Measurements from ENCODE around the gene FBXW8.

The FBXW8 gene

DNA sequence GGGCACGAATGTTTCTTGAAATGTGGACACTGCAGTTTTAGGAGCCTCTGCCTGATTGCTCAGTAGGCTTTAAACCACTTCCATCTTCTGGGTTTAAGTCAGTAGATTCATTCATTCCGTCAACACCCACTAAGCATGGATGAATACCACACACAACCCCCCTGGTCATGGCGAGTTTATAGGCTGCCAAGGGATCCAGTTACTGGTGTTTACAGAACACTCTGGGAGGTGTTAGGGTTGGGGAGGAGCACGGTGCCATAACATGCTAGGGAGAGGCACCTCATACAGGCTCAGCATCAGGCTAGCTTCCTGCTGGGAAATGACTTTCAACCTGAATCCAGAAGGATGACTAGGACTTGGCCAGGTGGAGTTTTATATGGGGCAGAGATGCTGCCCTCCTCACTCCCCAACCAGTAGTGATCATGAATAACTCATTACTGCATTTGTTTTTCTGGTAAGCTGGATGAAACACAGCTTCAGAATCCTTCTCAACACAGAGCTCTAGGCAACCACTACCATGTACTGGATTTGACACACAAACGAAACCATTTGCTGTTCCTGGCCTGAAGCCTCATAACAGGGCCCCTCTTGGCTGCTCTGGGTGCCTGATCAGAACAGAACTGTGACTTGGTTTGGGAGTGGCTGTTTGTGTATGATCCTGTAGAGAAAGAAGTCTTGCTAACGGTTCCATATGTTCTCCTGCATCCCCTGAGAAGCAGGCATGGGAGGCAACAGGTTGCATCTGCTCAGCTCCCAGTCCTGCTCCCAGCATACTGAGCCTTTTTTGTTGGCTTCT is 47.9 kb downstream of the FBXW8 start:
- H3K27me3 ChIP-seq (ENCODE audit: control insufficient read depth, low read length) = no peaks in the 10 kb centered on the region
- H3K4me2 ChIP-seq (ENCODE audit: low read length) = no peak overlapping the region
- no peaks in the 10 kb centered on the region for H3K9me3 ChIP-seq (ENCODE audit: control insufficient read depth, insufficient read depth, low read length)
- TF ChIP-seq, protein P1, sequence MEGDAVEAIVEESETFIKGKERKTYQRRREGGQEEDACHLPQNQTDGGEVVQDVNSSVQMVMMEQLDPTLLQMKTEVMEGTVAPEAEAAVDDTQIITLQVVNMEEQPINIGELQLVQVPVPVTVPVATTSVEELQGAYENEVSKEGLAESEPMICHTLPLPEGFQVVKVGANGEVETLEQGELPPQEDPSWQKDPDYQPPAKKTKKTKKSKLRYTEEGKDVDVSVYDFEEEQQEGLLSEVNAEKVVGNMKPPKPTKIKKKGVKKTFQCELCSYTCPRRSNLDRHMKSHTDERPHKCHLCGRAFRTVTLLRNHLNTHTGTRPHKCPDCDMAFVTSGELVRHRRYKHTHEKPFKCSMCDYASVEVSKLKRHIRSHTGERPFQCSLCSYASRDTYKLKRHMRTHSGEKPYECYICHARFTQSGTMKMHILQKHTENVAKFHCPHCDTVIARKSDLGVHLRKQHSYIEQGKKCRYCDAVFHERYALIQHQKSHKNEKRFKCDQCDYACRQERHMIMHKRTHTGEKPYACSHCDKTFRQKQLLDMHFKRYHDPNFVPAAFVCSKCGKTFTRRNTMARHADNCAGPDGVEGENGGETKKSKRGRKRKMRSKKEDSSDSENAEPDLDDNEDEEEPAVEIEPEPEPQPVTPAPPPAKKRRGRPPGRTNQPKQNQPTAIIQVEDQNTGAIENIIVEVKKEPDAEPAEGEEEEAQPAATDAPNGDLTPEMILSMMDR (IDR thresholded peaks at IDR 0.05; ENCODE audit: low read depth, low read length, poor library complexity, severe bottlenecking) = no peak
- no peak for TF ChIP-seq EZH2phosphoT487 (IDR thresholded peaks at IDR 0.05; ENCODE audit: borderline replicate concordance, low read length)
- H3K27ac ChIP-seq (ENCODE audit: low read depth, low read length) = no peak overlapping the region
- H3K36me3 ChIP-seq (ENCODE audit: control insufficient read depth, low read length) = peaks cover 10% of the 10 kb centered on the region; the same call in 1 of the 2 replicates
- no peaks in the 10 kb centered on the region for H3K9me2 ChIP-seq (replicated peaks; ENCODE audit: control insufficient read depth, low read length)
- H4K20me1 ChIP-seq (ENCODE audit: control insufficient read depth, insufficient read depth, low read depth, low read length) = no peaks in the 10 kb centered on the region
- H3F3A ChIP-seq (ENCODE audit: control insufficient read depth, insufficient read depth) = no peaks in the 10 kb centered on the region
- H3K79me2 ChIP-seq (ENCODE audit: control insufficient read depth, low read length) = peaks cover 5% of the 10 kb centered on the region; the same call in 1 of the 2 replicates
- peaks cover 39% of the 10 kb centered on the region for H3K4me1 ChIP-seq (ENCODE audit: control insufficient read depth, low read length)
- no peak overlapping the region for H3K4me3 ChIP-seq (ENCODE audit: low read length)

DNA sequence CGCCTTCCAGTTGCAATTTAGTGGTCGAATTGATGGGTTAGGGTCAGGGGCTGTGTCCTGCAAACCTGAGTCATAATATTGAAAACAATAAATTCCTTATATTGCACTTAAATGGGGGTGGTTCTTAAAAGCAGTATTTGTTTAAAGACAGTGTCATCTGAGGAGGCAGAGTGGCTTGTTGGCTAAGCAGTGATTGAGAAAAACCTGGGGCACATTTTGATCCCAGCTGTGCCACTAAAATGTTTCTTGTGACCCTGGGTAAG is 48.4 kb downstream of the FBXW8 start:
- TF ChIP-seq, protein P1 (IDR thresholded peaks at IDR 0.05; ENCODE audit: low read depth, low read length, poor library complexity, severe bottlenecking) = no peak
- TF ChIP-seq EZH2phosphoT487 (IDR thresholded peaks at IDR 0.05; ENCODE audit: borderline replicate concordance, low read length) = no peak
- Histone ChIP-seq H3K4me2 (ENCODE audit: low read length) (no peak overlapping the region), H3K79me2 (ENCODE audit: control insufficient read depth, low read length) (peaks cover 5% of the 10 kb centered on the region; the same call in 1 of the 2 replicates), H4K20me1 (ENCODE audit: control insufficient read depth, insufficient read depth, low read depth, low read length) (no peaks in the 10 kb centered on the region), H3K27me3 (ENCODE audit: control insufficient read depth, low read length) (no peaks in the 10 kb centered on the region), H3K9me3 (ENCODE audit: control insufficient read depth, insufficient read depth, low read length) (no peaks in the 10 kb centered on the region), H3K4me3 (ENCODE audit: low read length) (no peak overlapping the region), H3K4me1 (ENCODE audit: control insufficient read depth, low read length) (peaks cover 39% of the 10 kb centered on the region), H3K27ac (ENCODE audit: low read depth, low read length) (no peak overlapping the region), H3F3A (ENCODE audit: control insufficient read depth, insufficient read depth) (no peaks in the 10 kb centered on the region), H3K36me3 (ENCODE audit: control insufficient read depth, low read length) (peaks cover 10% of the 10 kb centered on the region; the same call in 1 of the 2 replicates), H3K9me2 (replicated peaks; ENCODE audit: control insufficient read depth, low read length) (no peaks in the 10 kb centered on the region)

GRCh38 chr12:116959845-116960514 is 49.2 kb downstream of the FBXW8 start:
- Histone ChIP-seq H3K27me3 (ENCODE audit: control insufficient read depth, low read length) (no peaks in the 10 kb centered on the region), H3K27ac (ENCODE audit: low read depth, low read length) (no peak overlapping the region), H3K79me2 (ENCODE audit: control insufficient read depth, low read length) (peaks cover 5% of the 10 kb centered on the region; the same call in 1 of the 2 replicates), H3K9me2 (replicated peaks; ENCODE audit: control insufficient read depth, low read length) (no peaks in the 10 kb centered on the region), H4K20me1 (ENCODE audit: control insufficient read depth, insufficient read depth, low read depth, low read length) (no peaks in the 10 kb centered on the region), H3K9me3 (ENCODE audit: control insufficient read depth, insufficient read depth, low read length) (no peaks in the 10 kb centered on the region), H3F3A (ENCODE audit: control insufficient read depth, insufficient read depth) (no peaks in the 10 kb centered on the region), H3K4me3 (ENCODE audit: low read length) (no peak overlapping the region), H3K4me1 (ENCODE audit: control insufficient read depth, low read length) (peaks cover 36% of the 10 kb centered on the region), H3K36me3 (ENCODE audit: control insufficient read depth, low read length) (peaks cover 19% of the 10 kb centered on the region), H3K4me2 (ENCODE audit: low read length) (no peak overlapping the region)
- TF ChIP-seq EZH2phosphoT487 (IDR thresholded peaks at IDR 0.05; ENCODE audit: borderline replicate concordance, low read length) = no peak
- TF ChIP-seq, protein P1 (IDR thresholded peaks at IDR 0.05; ENCODE audit: low read depth, low read length, poor library complexity, severe bottlenecking) = no peak
